Trophoblast cell (in vitro differentiated cells and primary cell): ENCODE results near the gene USP49.

Experiments
- DNase-seq, 2 donors: peaks; one replicate each; pipeline ENCODE4 v3.0.0-alpha.2; 2016
- H2AFZ ChIP-seq: 2 replicates; pipeline ENCODE4 v1.6.1; 2013; ENCODE audit warnings: low read length, moderate library complexity, mild to moderate bottlenecking; ENCODE audit not compliant: insufficient read depth, poor library complexity
- H2AK5ac ChIP-seq: 2 replicates; pipeline ENCODE4 v1.6.1; 2013; ENCODE audit warnings: mild to moderate bottlenecking, low read length
- H2BK120ac ChIP-seq: 2 replicates; pipeline ENCODE4 v1.6.1; 2013; ENCODE audit warnings: low read length, mild to moderate bottlenecking, moderate library complexity; ENCODE audit not compliant: insufficient read depth, poor library complexity
- H2BK12ac ChIP-seq: 2 replicates; pipeline ENCODE4 v1.6.1; 2013; ENCODE audit warnings: mild to moderate bottlenecking, low read length, moderate library complexity
- H2BK5ac ChIP-seq: 2 replicates; pipeline ENCODE4 v1.6.1; 2013; ENCODE audit warnings: low read length, low read depth, moderate library complexity, mild to moderate bottlenecking; ENCODE audit not compliant: poor library complexity
- H3K14ac ChIP-seq: 2 replicates; pipeline ENCODE4 v1.6.1; 2013; ENCODE audit warnings: mild to moderate bottlenecking, low read length
- H3K18ac ChIP-seq: 2 replicates; pipeline ENCODE4 v1.6.1; 2013; ENCODE audit warnings: mild to moderate bottlenecking, low read length
- H3K23ac ChIP-seq: 2 replicates; pipeline ENCODE4 v1.6.1; 2013; ENCODE audit warnings: low read length
- H3K27ac ChIP-seq: 2 replicates; pipeline ENCODE4 v1.5.1; 2013; ENCODE audit warnings: low read depth, mild to moderate bottlenecking, inconsistent platforms, low read length, moderate library complexity
- H3K27me3 ChIP-seq: 2 replicates; pipeline ENCODE4 v1.6.1; 2013; ENCODE audit warnings: inconsistent platforms, mild to moderate bottlenecking, low read length, moderate library complexity; ENCODE audit not compliant: insufficient read depth
- H3K36me3 ChIP-seq, 2 experiments: 1 replicate in 1 of 2; 2 replicates in 1 of 2; pipeline ENCODE4 v1.6.1; 2013; ENCODE audit warnings: low read length in 2 of 2, mild to moderate bottlenecking in 2 of 2, moderate library complexity in 1 of 2; ENCODE audit not compliant: insufficient read depth in 2 of 2, control insufficient read depth in 1 of 2
- H3K4ac ChIP-seq: 2 replicates; pipeline ENCODE4 v1.6.1; 2013; ENCODE audit warnings: low read depth, mild to moderate bottlenecking, low read length, moderate library complexity
- H3K4me1 ChIP-seq, 2 experiments: 1 replicate in 1 of 2; 2 replicates in 1 of 2; pipeline ENCODE4 v1.6.1; 2013; ENCODE audit warnings: low read length in 2 of 2, mild to moderate bottlenecking in 2 of 2, moderate library complexity in 1 of 2; ENCODE audit not compliant: insufficient read depth in 2 of 2, control insufficient read depth in 1 of 2
- H3K4me2 ChIP-seq: 2 replicates; pipeline ENCODE4 v1.6.1; 2013; ENCODE audit warnings: inconsistent platforms, mild to moderate bottlenecking, low read length, moderate library complexity
- H3K4me3 ChIP-seq: 2 replicates; pipeline ENCODE4 v1.5.1; 2013; ENCODE audit warnings: mild to moderate bottlenecking, low read depth, low read length, inconsistent platforms
- H3K79me1 ChIP-seq: one replicate; pipeline ENCODE4 v1.6.1; 2013; ENCODE audit warnings: low read length
- H3K79me2 ChIP-seq: 2 replicates; pipeline ENCODE4 v1.6.1; 2013; ENCODE audit warnings: low read length, mild to moderate bottlenecking; ENCODE audit not compliant: control insufficient read depth, insufficient read depth, poor library complexity
- H3K9ac ChIP-seq: 2 replicates; pipeline ENCODE4 v1.6.1; 2013; ENCODE audit warnings: mild to moderate bottlenecking, low read length
- H3K9me3 ChIP-seq: 2 replicates; pipeline ENCODE4 v1.6.1; 2013; ENCODE audit warnings: low read depth, mild to moderate bottlenecking, control low read depth, inconsistent platforms, low read length; ENCODE audit not compliant: insufficient read depth
- H4K12ac ChIP-seq: 2 replicates; pipeline ENCODE4 v1.6.1; 2013; ENCODE audit warnings: low read depth, mild to moderate bottlenecking, low read length, moderate library complexity
- H4K8ac ChIP-seq: 2 replicates; pipeline ENCODE4 v1.6.1; 2013; ENCODE audit warnings: low read depth, mild to moderate bottlenecking, low read length, moderate library complexity
- H4K91ac ChIP-seq: one replicate; pipeline ENCODE4 v1.6.1; 2013; ENCODE audit warnings: low read depth, mild to moderate bottlenecking, low read length, moderate library complexity
- WGBS: extraction: QIAGEN DNeasy Blood & Tissue Kit; methylation state at CpG from one replicate; pipeline ENCODE4 v1.1.7; 2013; ENCODE audit warnings: missing lambda C conversion rate; ENCODE audit not compliant: insufficient read length, insufficient coverage; ENCODE audit errors: extremely low coverage; 5-methylcytosine and 5-hydroxymethylcytosine counted together

The USP49 gene

GRCh38 chr6:41878961-41879405 lies 16.2 kb downstream of the USP49 start:
- no peaks in the 10 kb centered on the region for H3K79me1 ChIP-seq
- no peak overlapping the region for H3K9ac ChIP-seq
- no peak overlapping the region for H3K18ac ChIP-seq
- H3K14ac ChIP-seq = no peak overlapping the region
- DNase-seq = peak; percentile 20 to 62
- H2BK12ac ChIP-seq = no peak overlapping the region
- H3K23ac ChIP-seq = no peak overlapping the region
- no peaks in the 10 kb centered on the region for H3K79me2 ChIP-seq
- H2AFZ ChIP-seq = no peak overlapping the region
- H3K4me1 ChIP-seq = no peaks in the 10 kb centered on the region
- no peak overlapping the region for H4K12ac ChIP-seq
- H2BK5ac ChIP-seq = no peak overlapping the region
- WGBS = no CpG with 5 or more reads among the region's 5 CpGs
- H3K4ac ChIP-seq = no peak overlapping the region
- H4K91ac ChIP-seq = no peak overlapping the region
- H3K4me2 ChIP-seq = no peak overlapping the region
- H3K27ac ChIP-seq = no peak overlapping the region
- H4K8ac ChIP-seq = no peak overlapping the region
- peaks cover 0 to 3% of the 10 kb centered on the region in 2 experiments for H3K36me3 ChIP-seq
- no peak overlapping the region for H2BK120ac ChIP-seq
- H3K4me3 ChIP-seq = no peak overlapping the region
- no peaks in the 10 kb centered on the region for H3K27me3 ChIP-seq
- H3K9me3 ChIP-seq = no peaks in the 10 kb centered on the region
- no peak overlapping the region for H2AK5ac ChIP-seq

- H3K27ac ChIP-seq = no peak overlapping the region
- H2BK5ac ChIP-seq = no peak overlapping the region
- no peaks in the 10 kb centered on the region for H3K79me2 ChIP-seq
- WGBS = no CpG with 5 or more reads among the region's 2 CpGs
- no peak overlapping the region for H3K14ac ChIP-seq
- H3K79me1 ChIP-seq = no peaks in the 10 kb centered on the region
- no peaks in the 10 kb centered on the region for H3K4me1 ChIP-seq
- H3K23ac ChIP-seq = no peak overlapping the region
- no peak overlapping the region for H4K8ac ChIP-seq
- no peak overlapping the region for H3K9ac ChIP-seq
- no peak overlapping the region for H4K12ac ChIP-seq
- no peak overlapping the region for H2AK5ac ChIP-seq
- no peak overlapping the region for H4K91ac ChIP-seq
- H3K36me3 ChIP-seq = peaks cover 0 to 3% of the 10 kb centered on the region in 2 experiments
- no peak overlapping the region for H3K4me3 ChIP-seq
- H2AFZ ChIP-seq = no peak overlapping the region
- no peak overlapping the region for H2BK12ac ChIP-seq
- no peaks in the 10 kb centered on the region for H3K27me3 ChIP-seq
- no peak overlapping the region for H2BK120ac ChIP-seq
- H3K4ac ChIP-seq = no peak overlapping the region
- peak in 1 of 2 donors; percentile 32 for DNase-seq
- H3K9me3 ChIP-seq = no peaks in the 10 kb centered on the region
- no peak overlapping the region for H3K18ac ChIP-seq
- H3K4me2 ChIP-seq = no peak overlapping the region
These were observed 16.9 kb downstream of the USP49 start for GRCh38 chr6:41878246-41878645.

GRCh38 chr6:41877051-41877680 lies 18.0 kb downstream of the USP49 start:
- Histone ChIP-seq H4K91ac (no peak overlapping the region), H2BK5ac (no peak overlapping the region), H3K36me3 (peaks cover 0 to 3% of the 10 kb centered on the region in 2 experiments), H3K9me3 (no peaks in the 10 kb centered on the region), H3K4ac (no peak overlapping the region), H3K4me3 (no peak overlapping the region), H3K4me1 (no peaks in the 10 kb centered on the region), H3K79me1 (no peaks in the 10 kb centered on the region), H3K27ac (no peak overlapping the region), H3K4me2 (no peak overlapping the region), H4K12ac (no peak overlapping the region), H3K14ac (no peak overlapping the region), H2AFZ (no peak overlapping the region), H3K23ac (no peak overlapping the region), H2AK5ac (no peak overlapping the region), H3K27me3 (no peaks in the 10 kb centered on the region), H3K79me2 (no peaks in the 10 kb centered on the region), H3K18ac (no peak overlapping the region), H2BK12ac (no peak overlapping the region), H3K9ac (no peak overlapping the region), H4K8ac (no peak overlapping the region), H2BK120ac (no peak overlapping the region)
- WGBS = no CpG with 5 or more reads among the region's 2 CpGs
- no peak for DNase-seq

GRCh38 chr6:41874741-41875140 lies 20.4 kb downstream of the USP49 start:
- Histone ChIP-seq H3K27ac (no peak overlapping the region), H3K9ac (no peak overlapping the region), H4K8ac (no peak overlapping the region), H3K4me1 (no peaks in the 10 kb centered on the region), H3K23ac (no peak overlapping the region), H3K4me3 (no peak overlapping the region), H4K12ac (no peak overlapping the region), H3K4ac (no peak overlapping the region), H3K14ac (no peak overlapping the region), H2AFZ (no peak overlapping the region), H2BK5ac (no peak overlapping the region), H2BK12ac (no peak overlapping the region), H3K36me3 (peaks cover 0 to 3% of the 10 kb centered on the region in 2 experiments), H3K4me2 (no peak overlapping the region), H3K79me1 (no peaks in the 10 kb centered on the region), H3K79me2 (no peaks in the 10 kb centered on the region), H3K18ac (no peak overlapping the region), H4K91ac (no peak overlapping the region), H3K9me3 (no peaks in the 10 kb centered on the region), H2AK5ac (no peak overlapping the region), H2BK120ac (no peak overlapping the region), H3K27me3 (no peaks in the 10 kb centered on the region)
- no peak for DNase-seq
- no CpG with 5 or more reads among the region's 1 CpG for WGBS
